GM12878 (cell line): ENCODE results near the gene ADAMTS14. TPM values are rescaled to one million over a fixed set of nuclear protein-coding genes. Genes with fewer than 3 reads are reported as not detected.

Experiments
- ATAC-seq: fragments of 200-7000 bp; cut with Tn5 transposase; 3 replicates; pipeline ENCODE4 v1.9.1; 2020; ENCODE audit warnings: mild to moderate bottlenecking, moderate library complexity
- BruUV-seq: library from RNA; stranded (reverse); fragments of 400-500 nt; replicated peaks from 2 replicates; lab custom pipeline; 2021; lab: Mats Ljungman, UMichigan
- CTCF ChIA-PET: fragments of 300-600 bp; sonication (Branson Sonifier 250); formaldehyde crosslinking; extraction: SDS; loops from one replicate; lab custom pipeline; 2021; ENCODE audit warnings: inconsistent platforms; lab: Yijun Ruan, JAX
- POLR2A ChIA-PET: fragments of 350-600 bp; formaldehyde crosslinking; extraction: SDS; loops from one replicate; lab custom pipeline; 2021; ENCODE audit warnings: inconsistent platforms; lab: Charles Lee
- RAD21 ChIA-PET: fragments of 300-600 bp; sonication (Branson Sonifier 250); formaldehyde crosslinking; loops from one replicate; lab custom pipeline; 2023; ENCODE audit warnings: antibody characterized with exemption; ENCODE audit not compliant: unreplicated experiment; lab: Charles Lee
- SMC1A ChIA-PET: fragments of 300-600 bp; sonication (Branson Sonifier 250); formaldehyde crosslinking; loops from one replicate; lab custom pipeline; 2023; ENCODE audit not compliant: unreplicated experiment, uncharacterized antibody; lab: Charles Lee
- DNase-seq: peaks from one replicate; pipeline ENCODE4 v3.0.0-alpha.2; 2011; ENCODE audit warnings: low read depth, low spot score
- FAIRE-seq: peaks from 3 replicates; lab custom pipeline; 2011; peaks lifted over from hg19 to GRCh38; lab: Jason Lieb, UNC
- H2AFZ ChIP-seq: 2 replicates; pipeline ENCODE4 v1.6.0; 2011; ENCODE audit warnings: low read depth, low read length, control low read depth; ENCODE audit not compliant: control insufficient read depth
- H3K27ac ChIP-seq: 2 replicates; pipeline ENCODE4 v1.5.1; 2011; ENCODE audit warnings: control low read depth; ENCODE audit not compliant: control insufficient read depth, insufficient read depth
- H3K27me3 ChIP-seq, 2 experiments: replicated peaks in 1 of 2; 2 replicates each; pipeline versions ENCODE4 v1.6.0 to v1.6.1; 2011; ENCODE audit warnings: low read length in 1 of 2; ENCODE audit not compliant: control insufficient read depth in 2 of 2, insufficient read depth in 2 of 2
- H3K36me3 ChIP-seq, 2 experiments: 2 replicates each; pipeline ENCODE4 v1.5.1; 2011; ENCODE audit warnings: low read length in 1 of 2; ENCODE audit not compliant: control insufficient read depth in 2 of 2, insufficient read depth in 2 of 2
- H3K4me1 ChIP-seq: 2 replicates; pipeline ENCODE4 v1.6.1; 2011; ENCODE audit warnings: mild to moderate bottlenecking, low read length, moderate library complexity, mixed read lengths; ENCODE audit not compliant: control insufficient read depth, insufficient read depth
- H3K4me2 ChIP-seq: 2 replicates; pipeline ENCODE4 v1.6.0; 2011; ENCODE audit warnings: control low read depth; ENCODE audit not compliant: control insufficient read depth, insufficient read depth
- H3K4me3 ChIP-seq: fragments of 200-600 bp; sonication (generic); 2 replicates; pipeline ENCODE4 v1.5.1; 2016
- H3K79me2 ChIP-seq: 2 replicates; pipeline ENCODE4 v1.6.0; 2011; ENCODE audit warnings: low read length; ENCODE audit not compliant: control insufficient read depth, insufficient read depth
- H3K9ac ChIP-seq: 2 replicates; pipeline ENCODE4 v1.8.0; 2011; ENCODE audit warnings: low read length, control low read depth, mixed read lengths; ENCODE audit not compliant: control insufficient read depth, insufficient read depth
- H3K9me3 ChIP-seq: replicated peaks from 3 replicates; pipeline ENCODE4 v1.5.1; 2011; ENCODE audit warnings: mild to moderate bottlenecking, low read length; ENCODE audit not compliant: control insufficient read depth, insufficient read depth
- H4K20me1 ChIP-seq: 2 replicates; pipeline ENCODE4 v1.6.0; 2011; ENCODE audit not compliant: control insufficient read depth, insufficient read depth
- ATF3 ChIP-seq: IDR thresholded peaks from 2 replicates; pipeline ENCODE4 v1.6.1; 2011; ENCODE audit warnings: low read depth, mild to moderate bottlenecking, low read length, moderate library complexity, borderline replicate concordance; ENCODE audit errors: extremely low read depth
- CBX3 ChIP-seq: fragments of 200-600 bp; sonication (generic); IDR thresholded peaks from 2 replicates; pipeline ENCODE4 v1.6.1; 2016; ENCODE audit warnings: low read depth, borderline replicate concordance
- EGR1 ChIP-seq, 2 experiments: IDR thresholded peaks; 1 replicate in 1 of 2; 2 replicates in 1 of 2; pipeline ENCODE4 v1.6.1; 2011 to 2012; ENCODE audit warnings: low read depth in 2 of 2, low read length in 2 of 2, borderline replicate concordance in 1 of 2, mild to moderate bottlenecking in 1 of 2, moderate library complexity in 1 of 2
- FOXK2 ChIP-seq: fragments of 450-650 bp; IDR thresholded peaks from 2 replicates; pipeline ENCODE4 v1.6.1; 2017; ENCODE audit warnings: mild to moderate bottlenecking, moderate library complexity
- FOXM1 ChIP-seq: IDR thresholded peaks from 2 replicates; pipeline ENCODE4 v1.6.1; 2012; ENCODE audit warnings: low read depth, mild to moderate bottlenecking, inconsistent platforms, low read length, moderate library complexity
- HDAC6 ChIP-seq: fragments of 200-600 bp; sonication (generic); IDR thresholded peaks from one replicate; pipeline ENCODE4 v1.8.0; 2017; ENCODE audit warnings: antibody characterized with exemption; ENCODE audit not compliant: unreplicated experiment
- HSF1 ChIP-seq: fragments of 150-350 bp; IDR thresholded peaks from 2 replicates; pipeline ENCODE4 v1.6.1; 2014; ENCODE audit warnings: mild to moderate bottlenecking, low read depth, low read length
- IKZF1 ChIP-seq: fragments of 450-650 bp; conservative IDR thresholded peaks from 2 replicates; pipeline ENCODE4 v1.6.1; 2017; ENCODE audit warnings: antibody characterized with exemption, mild to moderate bottlenecking
- MEF2A ChIP-seq: IDR thresholded peaks from 2 replicates; pipeline ENCODE4 v1.6.1; 2011; ENCODE audit warnings: low read depth, mild to moderate bottlenecking, low read length, moderate library complexity; ENCODE audit not compliant: insufficient read depth
- MLLT1 ChIP-seq: fragments of 450-650 bp; IDR thresholded peaks from 2 replicates; pipeline ENCODE4 v1.6.1; 2016; ENCODE audit warnings: mild to moderate bottlenecking
- SP1 ChIP-seq: IDR thresholded peaks from one replicate; pipeline ENCODE4 v1.6.1; 2011; ENCODE audit warnings: low read depth, low read length
- SREBF1 ChIP-seq: IDR thresholded peaks from 2 replicates; pipeline ENCODE4 v1.6.1; 2012; ENCODE audit warnings: mild to moderate bottlenecking, low read length
- USF2 ChIP-seq: IDR thresholded peaks from 2 replicates; pipeline ENCODE4 v1.6.1; 2011; ENCODE audit warnings: low read depth, low read length, improper control_type of control experiment, borderline replicate concordance
- ZBTB4 ChIP-seq: fragments of 450-650 bp; formaldehyde crosslinking; IDR thresholded peaks from 2 replicates; pipeline ENCODE4 v1.4.0; 2022; ENCODE audit warnings: mild to moderate bottlenecking, moderate library complexity
- ZNF217 ChIP-seq: fragments of 450-650 bp; IDR thresholded peaks from 2 replicates; pipeline ENCODE4 v1.6.1; 2017; ENCODE audit warnings: antibody characterized with exemption, mild to moderate bottlenecking
- ZNF274 ChIP-seq: IDR thresholded peaks from one replicate; pipeline ENCODE4 v1.8.0; 2011; ENCODE audit not compliant: insufficient read length, insufficient read depth
- WGBS: methylation state at CpG from one replicate; pipeline ENCODE4 v1.1.6; 2016; ENCODE audit warnings: low lambda C conversion rate; ENCODE audit not compliant: insufficient replicate concordance, insufficient coverage; ENCODE audit errors: missing lambda C conversion rate; 5-methylcytosine and 5-hydroxymethylcytosine counted together
- in situ Hi-C: fragments of 300-500 bp; cut with MboI; formaldehyde crosslinking; loops from 9 replicates; pipeline ENCODE4 v1.14.3; 2018; ENCODE audit warnings: mixed read lengths
- intact Hi-C: fragments of 100-400 bp; cut with micrococcal nuclease; formaldehyde crosslinking; loops from one replicate; pipeline ENCODE4 v1.14.2; 2022; ENCODE audit not compliant: unreplicated experiment
- polyA plus RNA-seq, 11 experiments: library from polyadenylated mRNA; depleted of rRNA in 4 of 11; unstranded in 6 of 11; stranded (reverse) in 5 of 11; fragments of >200 nt; fragmentation: Nextera tagmentation in 4 of 11; fragmentation: Illumina TruSeq in 1 of 11; extraction: Ambion mirVana in 4 of 11; extraction: Trizol in 1 of 11; gene quantifications; 1 replicate in 1 of 11; 2 replicates in 10 of 11; pipeline versions ENCODE4 v1.2.1 to v1.2.3, GENCODE V29; 2011 to 2016; ENCODE audit warnings: inconsistent platforms in 2 of 11, missing spikeins in 2 of 11, low read depth in 1 of 11
- total RNA-seq, 4 experiments: library from RNA; depleted of rRNA in 3 of 4; stranded (reverse); fragments of >200 nt in 3 of 4; fragmentation: Illumina TruSeq in 1 of 4; extraction: Trizol in 1 of 4; gene quantifications; 2 replicates each; pipeline versions ENCODE4 v1.2.1 to v1.2.3, GENCODE V29; 2013 to 2021

ADAMTS14 gene
- total and polyA plus RNA-seq, 10 of the 15 experiments (the other 5 are each of a cell fraction or from before 2014, with no cell fraction given) = 0.03 to 0.05 TPM; not detected in 8

GRCh38 chr10:70695241-70696030 is 23.1 kb downstream of the ADAMTS14 start:
- ChIA-PET RAD21 (no interaction called here), CTCF (interaction anchor here (1.7 kb wide), 1 partner anchor 63 kb away, joined by 4 read pairs; no protein-coding TSS in a partner anchor), SMC1A (no interaction called here)
- H3K4me3 ChIP-seq = no peak overlapping the region
- H3K4me2 ChIP-seq = no peak overlapping the region
- H2AFZ ChIP-seq = no peak overlapping the region
- no peak for DNase-seq
- H3K79me2 ChIP-seq = no peaks in the 10 kb centered on the region
- H3K36me3 ChIP-seq = no peaks in the 10 kb centered on the region
- H3K9me3 ChIP-seq = no peaks in the 10 kb centered on the region
- no peak for FAIRE-seq
- H3K9ac ChIP-seq = no peak overlapping the region
- ATAC-seq = no peak
- no peaks in the 10 kb centered on the region for H3K4me1 ChIP-seq
- no TSS peak for BruUV-seq
- in situ Hi-C loops = no loop called here
- 56% methylated on average over 3 of the region's 3 CpGs for WGBS
- H3K27me3 ChIP-seq = no peaks in the 10 kb centered on the region; a peak in 1 of 4 replicates
- TF ChIP-seq ZBTB4 (CRISPR knock-in tag) (no peak), HSF1 (no peak), ZNF274 (no peak), ZNF217 (no peak), FOXK2 (no peak), SP1 (no peak), USF2 (no peak), SREBF1 (no peak), MLLT1 (no peak), HDAC6 (no peak), ATF3 (no peak), EGR1 (IDR thresholded peaks at IDR 0.05; ENCODE audit: borderline replicate concordance in 1 of 2, low read depth in 2 of 2, low read length in 2 of 2) (no peak), FOXM1 (no peak), MEF2A (no peak), CBX3 (no peak), IKZF1 (no peak)
- TF ChIP-seq, all 136 proteins: peak for 0
- Histone ChIP-seq H3K27ac (no peak overlapping the region), H4K20me1 (no peaks in the 10 kb centered on the region)
- intact Hi-C loops = no loop called here
- POLR2A ChIA-PET = no interaction called here
